CD4-positive, CD25-positive, alpha-beta regulatory T cell (primary cell): ENCODE results near the gene CPTP. TPM values are rescaled to one million over a fixed set of nuclear protein-coding genes. Genes with fewer than 3 reads are reported as not detected.

ENCODE experiments used
- ATAC-seq, 2 donors: fragments of 150-1000 bp; cut with Tn5 transposase; one replicate each; pipeline ENCODE4 v1.10.0; 2021; ENCODE audit warnings: low read depth in 2 of 2, moderate number of reproducible peaks in 2 of 2, moderate library complexity in 1 of 2
- DNase-seq, 3 donors: peaks; one replicate each; pipeline versions ENCODE4 v3.0.0 to v3.0.0-alpha.2; 2012 to 2022; ENCODE audit warnings: mixed read lengths in 1 of 3
- H3K27ac ChIP-seq: one replicate; pipeline ENCODE4 v1.7.0; 2013; ENCODE audit warnings: mild to moderate bottlenecking, low read length; ENCODE audit not compliant: insufficient read depth, poor library complexity, severe bottlenecking
- H3K27me3 ChIP-seq: one replicate; pipeline ENCODE4 v1.7.0; 2013; ENCODE audit warnings: low read length; ENCODE audit not compliant: control insufficient read depth, insufficient read depth
- H3K36me3 ChIP-seq: one replicate; pipeline ENCODE4 v1.7.0; 2013; ENCODE audit warnings: mild to moderate bottlenecking, low read length, moderate library complexity; ENCODE audit not compliant: control insufficient read depth, insufficient read depth
- H3K4me1 ChIP-seq: 2 replicates; pipeline ENCODE4 v1.7.0; 2013; ENCODE audit warnings: mild to moderate bottlenecking, low read length; ENCODE audit not compliant: insufficient read depth, control insufficient read depth, poor library complexity, severe bottlenecking
- H3K4me3 ChIP-seq: one replicate; pipeline ENCODE4 v1.7.0; 2013; ENCODE audit warnings: low read depth, mild to moderate bottlenecking, low read length, moderate library complexity
- H3K9me3 ChIP-seq, 2 experiments: 1 replicate in 1 of 2; 2 replicates in 1 of 2; pipeline ENCODE4 v1.7.0; 2013; ENCODE audit warnings: low read length in 2 of 2, mild to moderate bottlenecking in 1 of 2, moderate library complexity in 1 of 2; ENCODE audit not compliant: control insufficient read depth in 2 of 2
- H3K27ac Mint-ChIP-seq, 3 donors: one replicate each; pipeline ENCODE4 v1.8.0; 2020 to 2022; ENCODE audit warnings: mild to moderate bottlenecking in 3 of 3, mixed read lengths in 3 of 3, moderate library complexity in 2 of 3
- H3K27me3 Mint-ChIP-seq: one replicate; pipeline ENCODE4 v1.8.0; 2022; ENCODE audit warnings: mild to moderate bottlenecking, mixed read lengths
- H3K36me3 Mint-ChIP-seq: one replicate; pipeline ENCODE4 v1.8.0; 2020; ENCODE audit warnings: mixed read lengths
- H3K4me1 Mint-ChIP-seq, 4 donors: one replicate each; pipeline ENCODE4 v1.8.0; 2020 to 2022; ENCODE audit warnings: mixed read lengths in 4 of 4, mild to moderate bottlenecking in 1 of 4
- H3K4me3 Mint-ChIP-seq, 4 donors: one replicate each; pipeline ENCODE4 v1.8.0; 2020 to 2022; ENCODE audit warnings: mild to moderate bottlenecking in 4 of 4, mixed read lengths in 4 of 4, moderate library complexity in 3 of 4
- H3K9me3 Mint-ChIP-seq, 7 donors: one replicate each; pipeline ENCODE4 v1.8.0; 2020 to 2022; ENCODE audit warnings: mixed read lengths in 7 of 7, mild to moderate bottlenecking in 3 of 7, moderate library complexity in 2 of 7
- polyA plus RNA-seq, 4 donors: library from polyadenylated mRNA; unstranded; fragments of 300-500 nt; fragmentation: Illumina TruSeq; gene quantifications; one replicate each; pipeline ENCODE4 v1.2.3, GENCODE V29; 2021
- total RNA-seq: library from RNA; stranded (reverse); gene quantifications from one replicate; pipeline ENCODE4 v1.2.3, GENCODE V29; 2022

The CPTP gene
- total RNA-seq (27.0 TPM), polyA plus RNA-seq (10 to 100 TPM; 21.4 to 40.1 (median 32.6) TPM)

GRCh38 chr1:1324524-1325287, at the start of gene CPTP, which contains the start of gene INTS11:
TSS of gene CPTP (plus strand) at chr1:1324802. CDS start at chr1:1326911, 2,109 bp downstream.
TSS of gene INTS11 (minus strand) at chr1:1324660. CDS start at chr1:1324608, 52 bp downstream.
- peak; percentile 83 to 86 for ATAC-seq
- Mint-ChIP-seq H3K4me1 (peaks cover 0 to 51% (median 8%) of the 10 kb centered on the region in 4 donors), H3K36me3 (no peaks in the 10 kb centered on the region), H3K27ac (peak within 1 kb of the TSS; percentile 63 to 91 (median 90)), H3K4me3 (peak within 1 kb of the TSS; percentile 86 to 93 (median 92)), H3K9me3 (no peaks in the 10 kb centered on the region), H3K27me3 (no peaks in the 10 kb centered on the region)
- peak; percentile 94 to 96 (median 94) for DNase-seq
- peak within 1 kb of the TSS; percentile 78 for H3K27ac ChIP-seq
- peaks cover 11% of the 10 kb centered on the region for H3K36me3 ChIP-seq
- peaks cover 43% of the 10 kb centered on the region for H3K4me1 ChIP-seq
- H3K27me3 ChIP-seq, result no peaks in the 10 kb centered on the region
- peak within 1 kb of the TSS; percentile 61 for H3K4me3 ChIP-seq
- H3K9me3 ChIP-seq, result no peaks in the 10 kb centered on the region

GRCh38 chr1:1274931-1275431, 49.6 kb upstream of the CPTP start:
- Mint-ChIP-seq H3K9me3 (no peaks in the 10 kb centered on the region), H3K4me3 (peak overlapping the region in 3 of 4 donors; percentile 66 to 83 (median 77)), H3K36me3 (peaks cover 6% of the 10 kb centered on the region), H3K27me3 (no peaks in the 10 kb centered on the region), H3K4me1 (peaks cover 0 to 37% (median 19%) of the 10 kb centered on the region in 4 donors), H3K27ac (peak overlapping the region in 1 of 3 donors; percentile 59)
- peaks cover 41% of the 10 kb centered on the region for H3K4me1 ChIP-seq
- no peaks in the 10 kb centered on the region for H3K36me3 ChIP-seq
- no peak for ATAC-seq
- no peaks in the 10 kb centered on the region for H3K9me3 ChIP-seq
- H3K4me3 ChIP-seq, result no peak overlapping the region
- no peaks in the 10 kb centered on the region for H3K27me3 ChIP-seq
- no peak overlapping the region for H3K27ac ChIP-seq
- DNase-seq, result no peak

- Mint-ChIP-seq H3K36me3 (no peaks in the 10 kb centered on the region), H3K27ac (peak overlapping the region in 1 of 3 donors; percentile 12), H3K4me1 (peaks cover 0 to 29% (median 11%) of the 10 kb centered on the region in 4 donors), H3K9me3 (no peaks in the 10 kb centered on the region), H3K27me3 (no peaks in the 10 kb centered on the region), H3K4me3 (peak overlapping the region; percentile 46 to 90 (median 84))
- Histone ChIP-seq H3K4me1 (peaks cover 32% of the 10 kb centered on the region), H3K36me3 (no peaks in the 10 kb centered on the region), H3K4me3 (no peak overlapping the region), H3K27ac (no peak overlapping the region), H3K9me3 (no peaks in the 10 kb centered on the region), H3K27me3 (no peaks in the 10 kb centered on the region)
- ATAC-seq (no peak), DNase-seq (no peak)
Measured at GRCh38 chr1:1275836-1276235, 48.8 kb upstream of the CPTP start.

- DNase-seq, result no peak
- Histone ChIP-seq H3K27me3 (no peaks in the 10 kb centered on the region), H3K9me3 (no peaks in the 10 kb centered on the region), H3K4me3 (no peak overlapping the region), H3K4me1 (peaks cover 9% of the 10 kb centered on the region), H3K36me3 (no peaks in the 10 kb centered on the region), H3K27ac (no peak overlapping the region)
- no peak for ATAC-seq
- no peak overlapping the region for H3K27ac Mint-ChIP-seq
- H3K27me3 Mint-ChIP-seq, result no peaks in the 10 kb centered on the region
- H3K4me3 Mint-ChIP-seq, result peak overlapping the region in 1 of 4 donors; percentile 54
- H3K4me1 Mint-ChIP-seq, result peaks cover 0 to 6% (median 0%) of the 10 kb centered on the region in 4 donors
- H3K9me3 Mint-ChIP-seq, result peaks cover 0 to 2% (median 0%) of the 10 kb centered on the region in 7 donors
- H3K36me3 Mint-ChIP-seq, result no peaks in the 10 kb centered on the region
Measured at GRCh38 chr1:1278620-1279019, 46.0 kb upstream of the CPTP start.

- Mint-ChIP-seq H3K27me3 (no peaks in the 10 kb centered on the region), H3K4me1 (peaks cover 0 to 6% (median 0%) of the 10 kb centered on the region in 4 donors), H3K9me3 (peaks cover 0 to 2% (median 0%) of the 10 kb centered on the region in 7 donors), H3K4me3 (no peak overlapping the region), H3K36me3 (no peaks in the 10 kb centered on the region), H3K27ac (no peak overlapping the region)
- DNase-seq (no peak), ATAC-seq (no peak)
- no peaks in the 10 kb centered on the region for H3K27me3 ChIP-seq
- H3K27ac ChIP-seq, result no peak overlapping the region
- no peaks in the 10 kb centered on the region for H3K9me3 ChIP-seq
- H3K4me1 ChIP-seq, result peaks cover 8% of the 10 kb centered on the region
- no peak overlapping the region for H3K4me3 ChIP-seq
- H3K36me3 ChIP-seq, result no peaks in the 10 kb centered on the region
Measured at GRCh38 chr1:1279028-1279427, 45.6 kb upstream of the CPTP start.

GRCh38 chr1:1280782-1281481, 43.7 kb upstream of the CPTP start:
- H3K9me3 ChIP-seq, result no peaks in the 10 kb centered on the region
- H3K9me3 Mint-ChIP-seq, result peaks cover 0 to 2% (median 0%) of the 10 kb centered on the region in 7 donors
- no peak overlapping the region for H3K4me3 ChIP-seq
- H3K27ac Mint-ChIP-seq, result peak overlapping the region in 1 of 3 donors; percentile 5
- no peaks in the 10 kb centered on the region for H3K36me3 Mint-ChIP-seq
- H3K27ac ChIP-seq, result no peak overlapping the region
- DNase-seq, result no peak
- no peak for ATAC-seq
- H3K27me3 ChIP-seq, result no peaks in the 10 kb centered on the region
- H3K27me3 Mint-ChIP-seq, result no peaks in the 10 kb centered on the region
- H3K4me1 Mint-ChIP-seq, result no peaks in the 10 kb centered on the region
- H3K4me3 Mint-ChIP-seq, result no peak overlapping the region
- no peaks in the 10 kb centered on the region for H3K4me1 ChIP-seq
- H3K36me3 ChIP-seq, result no peaks in the 10 kb centered on the region

GRCh38 chr1:1281533-1282321, 42.9 kb upstream of the CPTP start:
- no peak overlapping the region for H3K27ac Mint-ChIP-seq
- H3K4me3 Mint-ChIP-seq, result no peak overlapping the region
- no peaks in the 10 kb centered on the region for H3K4me1 ChIP-seq
- H3K36me3 ChIP-seq, result no peaks in the 10 kb centered on the region
- no peaks in the 10 kb centered on the region for H3K9me3 ChIP-seq
- no peaks in the 10 kb centered on the region for H3K27me3 ChIP-seq
- no peaks in the 10 kb centered on the region for H3K4me1 Mint-ChIP-seq
- H3K27me3 Mint-ChIP-seq, result no peaks in the 10 kb centered on the region
- no peaks in the 10 kb centered on the region for H3K36me3 Mint-ChIP-seq
- no peak for DNase-seq
- H3K27ac ChIP-seq, result no peak overlapping the region
- no peak for ATAC-seq
- no peak overlapping the region for H3K4me3 ChIP-seq
- H3K9me3 Mint-ChIP-seq, result peaks cover 0 to 2% (median 0%) of the 10 kb centered on the region in 7 donors
